PFSK-1 (cell line): ENCODE measurements around the gene UBE2V1.

Source experiments
- POLR2AphosphoS5 ChIP-seq: IDR thresholded peaks from 2 replicates; pipeline ENCODE4 v1.6.1; 2012; ENCODE audit warnings: low read depth, mild to moderate bottlenecking, control low read depth, low read length, moderate library complexity
- REST ChIP-seq, 2 experiments: IDR thresholded peaks; 2 replicates each; pipeline versions ENCODE4 v1.6.1 to v1.8.0; 2011 to 2012; ENCODE audit warnings: low read depth in 2 of 2, low read length in 2 of 2, control low read depth in 1 of 2, inconsistent platforms in 1 of 2, mild to moderate bottlenecking in 1 of 2, moderate library complexity in 1 of 2; ENCODE audit not compliant: insufficient read depth in 1 of 2
- TAF1 ChIP-seq: IDR thresholded peaks from 2 replicates; pipeline ENCODE4 v1.6.1; 2012; ENCODE audit warnings: low read length, control low read depth, borderline replicate concordance; ENCODE audit not compliant: insufficient read depth

GRCh38 chr20:50100552-50100951, 12.4 kb downstream of the UBE2V1 start:
- no peak for TF ChIP-seq POLR2AphosphoS5
- TF ChIP-seq TAF1, result no peak
- TF ChIP-seq REST (IDR thresholded peaks at IDR 0.05; ENCODE audit: insufficient read depth in 1 of 2, low read depth in 2 of 2, low read length in 2 of 2), result no peak
